ENCODE measurements around the gene CFAP299.

- TF ChIP-seq, protein P1, sequence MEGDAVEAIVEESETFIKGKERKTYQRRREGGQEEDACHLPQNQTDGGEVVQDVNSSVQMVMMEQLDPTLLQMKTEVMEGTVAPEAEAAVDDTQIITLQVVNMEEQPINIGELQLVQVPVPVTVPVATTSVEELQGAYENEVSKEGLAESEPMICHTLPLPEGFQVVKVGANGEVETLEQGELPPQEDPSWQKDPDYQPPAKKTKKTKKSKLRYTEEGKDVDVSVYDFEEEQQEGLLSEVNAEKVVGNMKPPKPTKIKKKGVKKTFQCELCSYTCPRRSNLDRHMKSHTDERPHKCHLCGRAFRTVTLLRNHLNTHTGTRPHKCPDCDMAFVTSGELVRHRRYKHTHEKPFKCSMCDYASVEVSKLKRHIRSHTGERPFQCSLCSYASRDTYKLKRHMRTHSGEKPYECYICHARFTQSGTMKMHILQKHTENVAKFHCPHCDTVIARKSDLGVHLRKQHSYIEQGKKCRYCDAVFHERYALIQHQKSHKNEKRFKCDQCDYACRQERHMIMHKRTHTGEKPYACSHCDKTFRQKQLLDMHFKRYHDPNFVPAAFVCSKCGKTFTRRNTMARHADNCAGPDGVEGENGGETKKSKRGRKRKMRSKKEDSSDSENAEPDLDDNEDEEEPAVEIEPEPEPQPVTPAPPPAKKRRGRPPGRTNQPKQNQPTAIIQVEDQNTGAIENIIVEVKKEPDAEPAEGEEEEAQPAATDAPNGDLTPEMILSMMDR (IDR thresholded peaks at IDR 0.05; ENCODE audit: insufficient read depth, low read length, poor library complexity, severe bottlenecking), result no peak
- no peak for TF ChIP-seq EZH2phosphoT487 (conservative IDR thresholded peaks at IDR 0.05; ENCODE audit: low read length)
These were observed 32.2 kb downstream of the CFAP299 start for GRCh38 chr4:80367737-80368136.
